GM21576 (cell line): ENCODE measurements around the gene GALNT15.

Experiments used
- ATAC-seq: cut with Tn5 transposase; IDR thresholded peaks from one replicate; pipeline ENCODE4 v1.9.1; 2021; ENCODE audit warnings: mild to moderate bottlenecking, moderate library complexity; ENCODE audit not compliant: unreplicated experiment

Gene GALNT15

DNA sequence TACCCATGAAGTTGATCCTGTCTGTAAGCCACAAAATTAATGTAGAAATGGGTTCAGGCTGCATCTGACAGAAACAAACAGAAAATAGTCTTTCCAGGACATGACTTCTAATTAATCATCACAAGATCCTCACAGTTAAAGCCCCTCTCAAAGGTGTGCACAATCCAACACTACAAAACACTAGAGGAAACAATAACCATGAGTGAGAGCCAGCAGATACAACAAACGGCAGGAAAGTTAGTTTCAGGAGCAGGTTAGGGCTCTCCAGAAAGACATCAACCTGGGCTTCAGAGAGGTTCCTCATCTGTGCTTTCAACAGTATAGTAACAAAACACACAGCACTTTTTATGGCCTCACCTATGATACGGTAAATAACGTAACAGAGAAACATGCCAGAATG lies 47.5 kb downstream of the GALNT15 start:
- no peak for ATAC-seq

- ATAC-seq: no peak
These were observed 48.1 kb downstream of the GALNT15 start for GRCh38 chr3:16222547-16222946.

- no peak for ATAC-seq
These were observed 49.8 kb downstream of the GALNT15 start for GRCh38 chr3:16224325-16224724.

DNA sequence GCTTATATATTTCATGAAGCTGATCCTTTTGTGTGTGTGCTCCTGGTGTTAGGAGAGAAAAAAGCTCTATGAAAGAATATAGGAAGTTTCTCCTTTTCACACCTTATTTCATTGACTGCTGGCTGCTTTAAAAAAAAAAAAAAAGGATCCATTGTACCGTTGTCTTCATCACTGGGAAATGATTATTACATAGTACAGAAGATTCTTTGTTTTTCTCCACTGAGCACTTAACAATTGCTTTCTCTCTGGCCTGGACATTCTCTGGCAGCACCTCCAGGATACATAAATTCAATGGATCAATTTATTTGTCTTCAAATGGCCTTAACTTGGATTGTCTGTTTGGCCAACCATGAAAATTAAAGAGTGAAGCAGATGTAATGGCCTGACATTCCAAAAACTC lies 53.1 kb downstream of the GALNT15 start:
- no peak for ATAC-seq

GRCh38 chr3:16229681-16230080 lies 55.2 kb downstream of the GALNT15 start:
- ATAC-seq: no peak

DNA sequence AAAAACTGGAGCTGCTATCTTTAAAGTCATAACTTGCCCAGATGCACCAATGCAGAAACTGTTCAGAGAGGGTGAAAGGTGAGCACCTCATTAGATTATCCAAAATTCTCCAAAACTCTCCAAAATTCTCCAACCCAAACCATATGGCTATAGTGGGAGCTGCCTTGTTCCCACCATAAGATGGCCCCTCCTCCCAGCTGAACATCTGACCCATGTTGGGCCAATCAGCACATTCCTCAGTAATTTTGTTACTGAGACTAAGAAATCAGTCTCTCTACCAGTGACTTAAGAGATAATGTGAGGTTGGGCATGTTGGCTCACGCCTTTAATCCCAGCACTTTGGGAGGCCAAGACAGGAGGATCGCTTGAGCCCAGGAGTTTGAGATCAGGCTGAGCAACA lies 57.5 kb downstream of the GALNT15 start:
- ATAC-seq: no peak

DNA sequence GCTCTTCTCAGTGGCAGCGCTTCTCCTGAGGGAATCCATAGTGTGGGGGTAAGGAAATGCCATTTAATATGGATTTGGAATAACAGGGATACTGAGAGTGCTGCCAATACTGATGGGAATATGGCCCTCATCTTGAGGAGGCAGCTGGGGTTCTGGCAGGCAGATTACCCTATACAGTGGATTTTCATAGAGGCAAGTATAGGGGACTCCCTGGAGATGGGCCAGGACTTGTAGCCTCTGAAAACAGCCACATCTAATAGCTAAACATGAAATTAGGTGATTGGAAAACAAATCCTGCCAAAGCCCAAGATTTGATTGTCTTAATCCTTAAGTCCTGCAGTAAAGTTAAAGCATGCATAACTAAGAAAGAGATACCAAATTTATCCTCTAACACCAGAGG lies 59.3 kb downstream of the GALNT15 start:
- ATAC-seq: no peak

DNA sequence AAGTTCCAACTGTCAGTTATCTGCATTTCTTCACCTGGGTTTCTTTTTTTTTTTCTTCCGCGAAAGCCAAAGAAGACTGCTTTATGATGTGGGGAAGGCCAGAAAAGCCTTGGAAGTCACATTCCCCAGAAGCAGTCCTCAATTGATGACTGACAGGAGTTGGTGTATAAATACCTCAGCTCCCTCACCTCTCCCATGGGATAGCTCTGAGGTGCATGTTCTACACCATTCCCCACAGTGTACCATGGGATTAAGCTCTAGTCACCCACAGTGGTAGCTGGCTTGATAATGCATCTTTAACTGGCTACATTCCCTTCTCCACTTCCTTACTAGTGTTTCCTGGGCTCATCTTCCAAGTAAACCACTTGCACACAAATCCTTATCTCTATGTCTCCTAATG lies 59.8 kb downstream of the GALNT15 start:
- ATAC-seq: no peak

DNA sequence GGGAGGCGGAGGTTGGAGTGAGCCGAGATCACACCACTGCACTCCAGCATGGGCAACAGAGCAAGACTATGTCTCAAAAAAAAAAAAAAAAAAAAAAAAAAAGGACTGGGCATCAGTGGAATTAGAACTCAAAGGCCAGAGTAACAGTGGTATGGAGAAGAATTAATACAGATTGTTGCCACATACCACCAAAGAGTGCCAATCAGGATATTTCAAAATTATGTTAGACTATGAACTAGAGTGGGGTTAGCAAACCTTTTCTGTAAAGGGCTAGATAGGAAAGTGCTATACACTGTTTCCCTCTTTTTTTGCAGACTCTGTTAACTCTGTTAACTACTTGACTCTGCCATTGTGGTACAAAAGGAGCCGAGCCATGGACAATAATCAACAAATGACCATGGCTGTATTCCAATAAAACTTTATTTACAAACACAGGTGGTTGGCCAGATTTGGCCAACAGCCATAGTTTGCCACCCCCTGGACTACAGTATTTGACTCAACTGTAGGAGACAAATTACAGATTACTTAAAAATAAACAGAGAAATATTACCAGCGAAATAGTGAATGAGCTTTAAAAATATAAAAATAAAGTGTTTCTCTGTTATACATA lies 61.7 kb downstream of the GALNT15 start:
- ATAC-seq: no peak

- ATAC-seq: no peak
These were observed 62.4 kb downstream of the GALNT15 start for GRCh38 chr3:16236856-16237393.

DNA sequence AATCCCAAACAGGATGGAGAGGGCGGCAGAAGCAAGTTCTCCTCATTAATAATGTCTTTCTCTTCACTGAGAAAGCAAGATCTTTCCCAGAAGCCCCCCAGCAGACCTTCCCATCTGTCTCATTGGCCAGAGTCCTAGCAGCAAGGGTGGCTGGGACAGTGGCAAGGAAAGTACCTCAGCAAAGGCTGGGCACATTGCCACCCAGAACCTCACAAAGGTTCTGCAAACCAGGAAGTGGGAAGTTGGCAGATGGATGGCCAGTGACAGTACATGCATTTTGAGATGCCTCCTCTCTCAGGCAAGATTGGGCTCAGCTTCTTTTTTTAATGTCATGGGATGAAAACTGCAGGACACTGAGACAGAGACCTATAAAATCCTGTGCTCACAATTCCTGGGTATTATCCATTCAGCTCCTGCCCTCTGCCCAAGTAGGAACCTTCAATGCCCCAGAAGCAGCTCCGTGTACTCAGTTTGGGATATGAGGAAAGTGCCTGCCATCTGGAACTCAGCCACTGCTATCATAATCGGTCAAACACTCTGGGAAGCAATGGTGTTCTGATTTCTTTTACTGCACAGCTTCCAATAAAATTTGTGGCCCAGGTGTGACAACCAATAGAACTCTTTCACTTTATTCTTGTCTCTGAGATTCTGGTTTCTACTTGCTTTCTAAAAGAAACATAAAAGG lies 64.7 kb downstream of the GALNT15 start:
- ATAC-seq: no peak

DNA sequence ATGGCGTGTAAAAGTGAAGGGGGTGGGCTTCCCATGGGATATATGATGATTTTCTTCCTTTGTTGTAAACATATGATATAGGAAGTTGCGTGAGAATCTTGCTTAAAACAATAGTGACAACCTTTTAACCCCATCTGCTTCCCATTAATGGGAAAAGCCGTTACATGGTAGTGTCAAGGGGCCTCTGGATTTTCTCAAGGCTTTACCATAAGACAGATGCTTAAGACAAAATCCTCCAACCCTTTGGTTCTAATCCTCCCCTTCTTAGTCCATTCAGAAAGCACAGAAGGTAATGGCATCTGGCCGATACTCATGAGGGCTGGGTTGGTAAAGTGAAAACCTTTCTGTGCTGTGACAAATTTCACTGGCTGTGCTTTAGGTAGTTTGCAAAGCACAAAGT lies 65.3 kb downstream of the GALNT15 start:
- no peak for ATAC-seq

DNA sequence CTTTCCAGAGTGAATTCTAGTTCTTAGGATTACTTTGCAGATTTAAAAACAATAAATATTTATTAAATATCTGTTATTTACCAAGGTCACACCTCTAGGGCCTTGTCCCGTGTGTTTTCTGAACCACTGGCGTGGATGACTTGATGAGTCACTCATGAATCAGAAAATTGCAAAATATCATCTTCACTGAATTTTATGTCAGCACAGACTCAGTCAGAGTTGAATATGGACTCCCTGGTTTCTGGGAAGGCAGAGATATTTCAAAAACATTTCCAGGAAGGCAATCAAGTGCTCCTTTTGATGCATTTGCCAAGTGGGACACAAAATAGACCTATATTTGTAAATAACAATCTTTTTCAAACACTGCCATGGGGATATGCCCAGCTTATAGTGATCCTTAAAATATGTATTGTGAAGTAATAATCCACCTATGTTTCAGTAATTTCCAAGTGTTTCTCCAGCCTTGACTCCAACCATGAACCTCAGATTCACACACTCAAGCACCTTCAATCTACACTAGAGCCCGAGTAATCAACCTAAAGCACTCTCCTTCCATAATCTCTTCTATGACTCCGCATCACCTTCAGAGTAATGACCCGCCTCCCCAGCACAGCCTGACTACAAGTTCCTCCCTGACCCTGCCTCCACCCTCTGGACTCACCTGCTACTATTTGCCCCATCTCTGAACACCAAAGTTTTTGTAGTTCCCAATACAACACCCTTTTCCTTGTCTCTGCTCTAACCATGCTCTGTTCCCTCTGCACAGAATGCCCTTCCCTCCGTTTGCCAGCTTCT lies 65.9 kb downstream of the GALNT15 start:
- no peak for ATAC-seq

DNA sequence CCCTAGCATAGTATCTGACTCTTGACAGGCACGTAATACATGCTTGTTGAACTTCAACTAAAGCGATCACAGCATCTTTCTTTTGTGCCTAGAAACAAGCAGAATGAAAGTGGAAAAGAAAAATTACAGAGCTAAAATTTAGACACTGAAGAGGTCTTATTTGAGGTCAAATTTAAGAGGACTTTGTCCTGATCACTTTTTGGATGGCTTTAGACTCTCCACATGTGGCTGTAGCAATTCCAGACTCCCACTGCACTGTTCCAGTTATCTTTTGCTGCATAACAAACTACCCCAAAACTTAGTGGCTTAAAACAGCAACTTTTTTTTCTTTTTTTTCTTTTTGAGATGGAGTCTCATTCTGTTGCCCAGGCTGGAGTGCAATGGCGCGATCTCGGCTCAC lies 66.7 kb downstream of the GALNT15 start:
- ATAC-seq: no peak

DNA sequence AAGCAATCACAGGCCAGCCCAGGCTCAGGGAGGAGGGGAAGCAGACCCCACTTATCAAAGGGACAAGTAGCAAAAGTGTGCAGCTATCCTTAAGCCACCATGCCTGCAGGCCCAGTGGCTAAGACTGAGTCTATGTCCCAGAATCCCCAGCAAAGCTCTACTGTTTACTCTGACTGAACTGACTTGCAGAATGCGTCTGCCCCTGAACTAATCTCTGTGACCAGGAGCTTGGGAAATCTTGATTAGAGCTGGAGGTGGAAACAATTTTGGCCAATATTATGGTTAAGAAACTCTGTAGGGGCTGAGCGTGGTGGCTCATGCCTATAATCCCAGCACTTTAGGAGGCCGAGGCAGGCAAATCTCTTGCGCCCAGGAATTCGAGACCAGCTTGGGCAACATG lies 67.7 kb downstream of the GALNT15 start:
- ATAC-seq: no peak

DNA sequence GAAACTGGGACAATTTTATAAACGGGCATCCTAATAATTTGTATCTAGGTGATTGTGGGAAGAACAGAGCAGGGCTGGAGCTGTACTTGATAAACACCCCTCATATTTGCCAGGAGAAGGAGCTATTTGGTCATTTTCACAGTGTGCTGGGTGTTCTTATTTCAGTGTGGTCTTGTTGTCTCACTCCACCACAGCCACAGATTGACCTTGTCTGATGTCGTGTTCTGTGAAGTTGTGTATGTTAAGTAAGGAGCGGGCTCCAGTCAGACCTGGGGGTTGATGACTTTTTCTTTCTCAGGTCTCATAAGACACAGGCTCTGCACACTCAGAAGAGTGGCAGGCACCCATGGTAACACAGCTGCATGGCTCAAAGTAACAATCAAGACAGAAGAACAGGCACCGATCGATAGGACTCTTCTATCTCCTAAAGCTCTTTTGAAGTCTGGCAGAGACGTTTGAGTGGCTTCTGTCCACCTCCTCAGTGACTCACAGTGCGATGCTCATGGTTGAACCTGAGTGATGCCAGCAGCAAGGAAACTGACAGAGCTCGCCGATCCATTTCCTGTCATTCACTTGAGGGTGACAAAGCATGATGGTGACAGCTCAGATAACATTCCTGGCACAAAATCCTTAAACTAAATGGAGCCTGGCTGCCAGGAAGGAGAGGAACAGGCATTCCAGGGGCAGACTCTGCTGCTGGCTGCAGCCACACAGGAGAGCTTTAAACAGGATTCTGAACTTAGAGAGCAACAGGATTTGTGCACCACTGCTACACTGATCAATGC lies 69.4 kb downstream of the GALNT15 start:
- ATAC-seq: no peak

DNA sequence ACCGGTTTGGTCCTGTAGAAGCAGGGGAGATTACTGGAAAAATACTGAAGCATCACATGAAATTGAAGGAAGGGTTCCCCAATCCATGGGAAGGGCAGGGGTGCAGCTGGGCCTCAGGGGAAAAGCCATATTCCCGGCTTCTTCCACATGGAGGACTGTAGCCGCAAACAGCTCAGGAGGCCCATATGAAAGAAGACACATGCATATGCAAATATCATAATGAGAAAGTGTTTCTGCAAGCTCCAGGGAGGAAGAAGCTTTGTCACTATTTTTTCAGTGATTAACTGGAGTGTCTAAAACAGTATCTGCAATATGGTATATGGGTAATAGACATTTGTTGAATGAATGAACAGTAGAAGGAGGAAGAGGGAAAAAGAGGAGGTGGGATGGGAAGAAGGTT lies 71.1 kb downstream of the GALNT15 start:
- ATAC-seq: no peak

GRCh38 chr3:16247282-16248061 lies 73.0 kb downstream of the GALNT15 start:
- peak; percentile 79 for ATAC-seq

DNA sequence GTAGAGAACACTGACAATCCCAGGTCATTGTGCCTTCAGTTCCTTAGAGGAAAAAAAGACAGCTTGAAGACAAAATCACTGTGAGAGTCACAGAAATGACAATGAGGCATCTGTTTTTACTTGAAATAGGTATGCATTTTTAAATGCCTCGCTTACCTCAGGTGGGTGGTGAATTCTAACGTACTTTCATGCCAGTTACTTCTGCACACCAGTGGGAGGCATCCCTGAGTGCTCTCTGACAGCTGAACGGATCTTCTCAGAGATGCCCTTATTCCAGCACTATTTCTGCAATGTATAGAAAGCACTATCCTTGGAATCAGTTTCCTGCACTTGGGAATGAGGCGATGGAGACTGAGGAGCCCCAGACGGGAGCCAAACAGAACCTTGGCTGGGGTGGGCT lies 74.1 kb downstream of the GALNT15 start:
- ATAC-seq: no peak

GRCh38 chr3:16249336-16249735 lies 74.9 kb downstream of the GALNT15 start:
- no peak for ATAC-seq
